ENCODE results near the gene SPATA13. TPM values are rescaled to one million over a fixed set of nuclear protein-coding genes. Genes with fewer than 3 reads are reported as not detected.

SPATA13 gene
- total and polyA plus RNA-seq, 10 donors = 12.0 to 185 (median 125) TPM

DNA sequence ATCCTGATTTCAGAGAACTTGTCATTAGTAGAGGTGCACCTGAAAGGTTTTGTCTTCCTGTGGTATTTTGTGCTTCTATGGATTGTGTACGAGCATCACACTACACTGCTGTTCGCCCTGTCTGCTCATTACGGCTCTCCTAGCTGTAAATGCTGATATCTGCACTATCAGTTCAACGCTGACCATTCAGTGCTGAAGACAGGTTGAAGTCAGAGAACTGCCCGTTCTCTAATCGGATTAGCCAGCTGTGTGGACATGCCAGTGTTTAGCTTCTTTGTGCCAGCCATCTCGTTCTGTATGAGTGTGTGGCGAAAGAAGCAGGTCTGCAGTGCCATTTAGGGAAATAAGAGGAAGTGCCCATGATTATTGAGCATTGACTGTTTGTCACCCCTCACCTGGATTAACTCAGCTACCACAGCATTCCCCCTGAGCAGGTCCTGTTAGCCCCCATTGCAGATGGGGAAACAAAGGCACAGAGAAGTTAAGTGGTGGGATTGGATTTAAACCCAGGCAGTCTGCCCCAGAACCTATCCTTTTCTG is 127.3 kb downstream of the SPATA13 start:
- intact Hi-C loops (cut with DNase I; ENCODE audit: low total_unique reads) = no loop called here
- no peak overlapping the region for H3K4me3 ChIP-seq
- 78 to 93% (median 80%) methylated on average over 8 of the region's 8 CpGs for WGBS, 5 donors

GRCh38 chr13:24288870-24289269 is 128.3 kb downstream of the SPATA13 start:
- TF ChIP-seq POLR2A (IDR thresholded peaks at IDR 0.05) (no peak), POLR2AphosphoS5 (IDR thresholded peaks at IDR 0.05) (no peak)
- TF ChIP-seq, protein P1, sequence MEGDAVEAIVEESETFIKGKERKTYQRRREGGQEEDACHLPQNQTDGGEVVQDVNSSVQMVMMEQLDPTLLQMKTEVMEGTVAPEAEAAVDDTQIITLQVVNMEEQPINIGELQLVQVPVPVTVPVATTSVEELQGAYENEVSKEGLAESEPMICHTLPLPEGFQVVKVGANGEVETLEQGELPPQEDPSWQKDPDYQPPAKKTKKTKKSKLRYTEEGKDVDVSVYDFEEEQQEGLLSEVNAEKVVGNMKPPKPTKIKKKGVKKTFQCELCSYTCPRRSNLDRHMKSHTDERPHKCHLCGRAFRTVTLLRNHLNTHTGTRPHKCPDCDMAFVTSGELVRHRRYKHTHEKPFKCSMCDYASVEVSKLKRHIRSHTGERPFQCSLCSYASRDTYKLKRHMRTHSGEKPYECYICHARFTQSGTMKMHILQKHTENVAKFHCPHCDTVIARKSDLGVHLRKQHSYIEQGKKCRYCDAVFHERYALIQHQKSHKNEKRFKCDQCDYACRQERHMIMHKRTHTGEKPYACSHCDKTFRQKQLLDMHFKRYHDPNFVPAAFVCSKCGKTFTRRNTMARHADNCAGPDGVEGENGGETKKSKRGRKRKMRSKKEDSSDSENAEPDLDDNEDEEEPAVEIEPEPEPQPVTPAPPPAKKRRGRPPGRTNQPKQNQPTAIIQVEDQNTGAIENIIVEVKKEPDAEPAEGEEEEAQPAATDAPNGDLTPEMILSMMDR (IDR thresholded peaks at IDR 0.05 in 8 of 11, conservative IDR thresholded peaks at IDR 0.05 in 3 of 11) = no peak
- Histone ChIP-seq H3K9me3 (no peaks in the 10 kb centered on the region), H3K4me3 (no peak overlapping the region), H3K4me1 (peaks cover 0 to 29% (median 3%) of the 10 kb centered on the region in 6 donors), H3K27ac (peak overlapping the region in 3 of 8 donors; percentile 19 to 54 (median 32)), H3K27me3 (replicated peaks in 1 of 7) (no peaks in the 10 kb centered on the region), H3K36me3 (peaks cover 13 to 100% (median 96%) of the 10 kb centered on the region in 6 donors)
- intact Hi-C loops (cut with DNase I; ENCODE audit: low total_unique reads) = no loop called here
- WGBS, 5 donors = 51 to 84% (median 71%) methylated on average over 5 of the region's 5 CpGs
- no peak for DNase-seq

More for the DNA sequence above, 127.3 kb downstream of the SPATA13 start:
- no peak for TF ChIP-seq POLR2AphosphoS5 (IDR thresholded peaks at IDR 0.05)
- no peak for TF ChIP-seq POLR2A (IDR thresholded peaks at IDR 0.05)
- TF ChIP-seq, protein P1 (IDR thresholded peaks at IDR 0.05 in 8 of 11, conservative IDR thresholded peaks at IDR 0.05 in 3 of 11) = no peak
- Histone ChIP-seq H3K27ac (peak overlapping the region in 3 of 8 donors; percentile 19 to 54 (median 32)), H3K36me3 (peaks cover 13 to 100% (median 92%) of the 10 kb centered on the region in 6 donors), H3K4me1 (peaks cover 0 to 39% (median 8%) of the 10 kb centered on the region in 6 donors), H3K9me3 (no peaks in the 10 kb centered on the region), H3K27me3 (replicated peaks in 1 of 7) (no peaks in the 10 kb centered on the region)
- no peak for DNase-seq

- 90 to 96% (median 94%) methylated on average over 15 to 20 of the region's 20 CpGs for WGBS, 5 donors
- no peak for DNase-seq
- H3K36me3 ChIP-seq = peaks cover 13 to 100% (median 95%) of the 10 kb centered on the region in 6 donors
- H3K4me1 ChIP-seq = peaks cover 0 to 28% (median 3%) of the 10 kb centered on the region in 6 donors
- H3K27me3 ChIP-seq (replicated peaks in 1 of 7) = no peaks in the 10 kb centered on the region
- intact Hi-C loops (cut with DNase I; ENCODE audit: low total_unique reads) = no loop called here
- no peak overlapping the region for H3K4me3 ChIP-seq
- H3K27ac ChIP-seq = peak overlapping the region in 2 of 8 donors; percentile 16 to 32
- H3K9me3 ChIP-seq = no peaks in the 10 kb centered on the region
- TF ChIP-seq POLR2AphosphoS5 (IDR thresholded peaks at IDR 0.05) = peak in 2 of 3 donors; percentile 11 to 26
- TF ChIP-seq POLR2A (IDR thresholded peaks at IDR 0.05) = no peak
Observed at GRCh38 chr13:24290280-24290932, 129.9 kb downstream of the SPATA13 start.

GRCh38 chr13:24292481-24292880 is 132.0 kb downstream of the SPATA13 start:
- no peak overlapping the region for H3K4me3 ChIP-seq
- peaks cover 15 to 100% (median 95%) of the 10 kb centered on the region in 6 donors for H3K36me3 ChIP-seq
- H3K27ac ChIP-seq = peak overlapping the region in 1 of 8 donors; percentile 18
- no peaks in the 10 kb centered on the region for H3K27me3 ChIP-seq (replicated peaks in 1 of 7)
- 90 to 92% (median 92%) methylated on average over 6 of the region's 6 CpGs for WGBS, 5 donors
- no peaks in the 10 kb centered on the region for H3K9me3 ChIP-seq
- H3K4me1 ChIP-seq = peaks cover 0 to 24% (median 3%) of the 10 kb centered on the region in 6 donors
- TF ChIP-seq POLR2A (IDR thresholded peaks at IDR 0.05) (no peak), POLR2AphosphoS5 (IDR thresholded peaks at IDR 0.05) (no peak)
- TF ChIP-seq, protein P1 (IDR thresholded peaks at IDR 0.05 in 8 of 11, conservative IDR thresholded peaks at IDR 0.05 in 3 of 11) = no peak
- DNase-seq = no peak
- intact Hi-C loops (cut with DNase I; ENCODE audit: low total_unique reads) = no loop called here
